ENCODE results near the gene DPYD.

DPYD gene

GRCh38 chr1:97174039-97174704 lies 746.7 kb downstream of the DPYD start:
- DNase-seq, result no peak

- no peak for DNase-seq
Measured at GRCh38 chr1:97170300-97170699, 750.5 kb downstream of the DPYD start.

GRCh38 chr1:97168056-97168455 lies 752.8 kb downstream of the DPYD start:
- no peak for DNase-seq

GRCh38 chr1:97167246-97167645 lies 753.6 kb downstream of the DPYD start:
- no peak for DNase-seq

DNA sequence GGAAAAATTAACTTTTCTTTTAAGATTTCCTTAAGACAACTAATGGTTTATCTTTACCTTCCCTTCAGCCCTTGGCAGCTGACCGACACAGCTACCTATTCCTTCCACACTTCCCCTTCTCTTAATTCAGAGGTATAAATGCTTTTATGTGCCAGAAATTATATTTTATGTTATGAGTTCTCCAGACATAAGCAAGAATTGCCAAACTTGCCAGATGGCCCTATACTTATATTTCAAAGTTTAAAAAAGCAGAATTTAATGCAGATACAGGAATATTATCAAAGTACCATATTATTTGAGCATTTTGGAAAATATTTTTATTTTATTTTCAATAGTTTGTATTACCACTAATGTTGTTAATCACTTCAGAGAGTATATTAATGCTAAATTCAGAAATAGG lies 754.2 kb downstream of the DPYD start:
- DNase-seq, result no peak

GRCh38 chr1:97164276-97164639 lies 756.6 kb downstream of the DPYD start:
- DNase-seq, result no peak

- no peak for DNase-seq
Measured at GRCh38 chr1:97163591-97164275, 757.1 kb downstream of the DPYD start.

DNA sequence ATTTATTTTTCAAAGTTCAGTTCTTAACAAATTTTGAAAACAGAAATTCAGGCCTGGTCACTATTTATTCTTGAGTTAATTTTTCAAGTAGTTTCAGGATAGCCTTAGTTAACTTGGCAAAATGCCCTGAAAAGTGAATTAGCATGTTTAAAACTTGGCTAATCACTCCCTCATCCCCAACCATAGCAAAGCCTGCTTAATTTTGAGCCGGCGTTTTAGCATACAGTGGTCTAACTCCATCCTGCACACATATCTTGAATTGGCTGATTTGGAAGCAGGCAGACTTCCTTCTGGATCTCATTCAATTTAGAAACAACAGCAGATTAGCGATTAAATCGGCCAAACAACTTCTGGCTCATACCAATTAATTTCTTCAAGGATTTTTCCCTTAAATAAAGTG lies 760.0 kb downstream of the DPYD start:
- no peak for DNase-seq

DNA sequence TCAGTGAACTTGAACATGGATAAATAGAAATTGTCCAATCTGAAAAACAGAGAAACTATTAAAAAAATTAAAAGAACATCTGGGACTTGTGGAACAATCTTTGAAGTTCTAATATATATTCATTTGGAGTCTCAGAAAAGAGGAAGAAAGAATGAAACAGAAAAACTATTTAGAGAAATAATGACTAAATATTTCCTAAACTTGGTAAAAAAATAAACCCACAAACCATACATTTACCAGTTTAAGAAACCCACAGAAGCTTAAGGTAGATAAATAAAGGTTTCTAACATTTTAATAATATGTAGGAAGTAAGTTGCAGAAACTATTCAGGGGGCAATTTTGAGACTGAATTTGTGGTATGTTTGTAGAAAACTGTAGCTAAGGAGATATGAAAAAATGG lies 761.5 kb downstream of the DPYD start:
- no peak for DNase-seq

DNA sequence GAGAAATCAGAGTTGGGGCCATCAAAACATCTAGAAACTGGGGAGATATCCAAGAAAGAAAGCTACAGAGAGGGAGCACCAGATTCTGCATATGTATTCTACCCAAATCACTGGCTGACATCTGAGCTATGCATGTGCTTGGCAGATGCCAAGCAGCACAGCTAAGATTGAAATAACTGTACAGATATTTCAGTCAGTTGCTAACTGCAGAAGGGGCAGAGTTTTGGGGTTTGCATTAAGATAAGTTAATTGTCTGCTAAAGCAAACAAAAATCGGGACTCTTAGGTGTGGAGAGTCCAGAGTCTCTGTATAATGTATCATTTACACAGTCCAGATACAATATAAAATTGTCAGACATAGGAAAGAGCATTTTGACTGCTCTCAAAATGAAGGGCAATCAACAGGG lies 762.1 kb downstream of the DPYD start:
- DNase-seq, result no peak

DNA sequence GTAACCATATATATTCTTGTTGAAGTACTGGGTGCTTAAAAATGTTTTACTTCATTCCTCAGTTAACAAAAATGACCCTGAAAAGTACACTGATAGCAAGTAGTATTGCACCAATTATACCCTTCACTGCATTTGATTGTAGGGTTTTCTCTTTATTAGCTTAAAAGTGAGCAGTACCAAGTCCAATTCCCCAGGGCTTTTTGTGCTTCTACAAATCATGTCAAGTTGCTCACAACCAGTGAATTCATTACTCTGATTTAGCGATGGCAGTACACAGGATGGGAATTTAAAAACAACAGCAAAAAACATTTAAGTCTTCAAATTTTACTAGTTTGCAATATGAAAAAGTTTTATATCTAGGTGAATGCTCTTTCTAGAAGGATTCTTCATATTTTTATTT lies 762.8 kb downstream of the DPYD start:
- DNase-seq, result no peak

GRCh38 chr1:97151651-97152050 lies 769.2 kb downstream of the DPYD start:
- DNase-seq, result no peak

- no peak for DNase-seq
Measured at GRCh38 chr1:97145321-97145956, 775.4 kb downstream of the DPYD start.

DNA sequence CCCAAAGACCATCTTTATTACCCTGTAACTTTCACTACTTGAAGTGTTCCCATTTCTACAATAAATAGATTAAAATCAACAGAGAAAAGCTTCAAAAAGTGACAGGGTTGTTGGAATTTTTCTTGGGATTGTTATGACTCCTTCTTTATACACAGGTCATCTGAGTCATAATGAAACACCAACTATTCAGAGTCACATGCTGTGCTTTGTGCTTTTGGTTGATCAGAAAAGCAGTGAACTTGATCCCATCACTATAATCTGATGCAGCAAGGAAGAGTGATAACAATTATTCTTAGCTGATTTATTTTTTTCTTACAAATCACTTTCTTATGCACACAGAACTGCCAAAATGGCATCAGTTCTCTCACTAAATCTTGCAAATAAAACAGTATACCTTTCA lies 776.3 kb downstream of the DPYD start:
- no peak for DNase-seq

DNA sequence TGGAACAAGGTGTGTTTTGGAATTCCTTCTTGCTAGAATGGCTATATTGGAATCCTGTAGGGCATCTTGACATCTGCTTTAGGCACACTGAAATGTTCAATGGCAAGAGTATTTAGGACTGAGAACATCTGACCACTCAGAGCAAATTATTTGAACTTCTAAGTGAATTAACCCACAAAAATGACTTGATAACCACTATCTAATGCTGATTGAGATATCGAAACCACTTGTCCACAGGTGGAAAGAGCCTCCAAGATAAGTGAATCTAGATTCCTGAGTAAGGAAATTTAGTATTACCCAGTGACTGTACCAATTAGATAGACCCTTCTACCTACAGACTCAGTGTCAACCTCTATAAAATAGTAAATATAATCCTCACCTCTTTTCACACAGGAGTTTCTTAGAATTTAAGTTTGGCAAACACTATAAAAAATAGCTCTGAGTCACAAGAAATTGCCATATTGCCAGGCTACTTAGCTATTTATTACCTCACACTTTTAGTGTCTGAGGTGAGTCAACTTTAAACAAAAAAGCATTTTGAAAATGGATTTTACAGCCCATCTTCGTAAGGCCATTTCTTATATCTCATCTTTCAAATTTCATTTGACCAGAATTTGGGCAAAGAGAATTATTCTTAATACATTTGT lies 777.5 kb downstream of the DPYD start:
- DNase-seq, result no peak

DNA sequence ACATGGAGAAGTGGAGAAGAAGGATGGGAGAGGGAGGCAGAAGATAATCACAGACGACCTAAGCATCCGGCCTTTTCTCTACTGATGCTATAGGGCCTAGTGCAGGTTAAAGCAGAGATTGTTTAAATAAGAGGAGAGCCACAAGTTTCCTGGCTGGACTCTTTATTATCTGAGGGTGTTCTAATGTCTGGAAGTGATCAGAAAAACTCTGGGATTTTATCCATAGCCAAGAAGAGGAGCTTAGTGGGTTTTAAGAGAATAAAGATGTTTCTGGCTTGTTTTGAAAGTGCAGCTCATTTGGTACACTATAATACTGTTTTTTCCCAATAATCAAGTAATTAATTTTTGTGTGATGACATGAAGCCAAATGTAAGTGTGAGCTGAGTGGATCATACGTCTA lies 780.2 kb downstream of the DPYD start:
- DNase-seq, result no peak

GRCh38 chr1:97139512-97139911 lies 781.3 kb downstream of the DPYD start:
- no peak for DNase-seq

GRCh38 chr1:97138515-97139032 lies 782.3 kb downstream of the DPYD start:
- no peak for DNase-seq

- DNase-seq, result peak; percentile 2
Measured at GRCh38 chr1:97137862-97138514, 782.8 kb downstream of the DPYD start.

GRCh38 chr1:97136996-97137395 lies 783.8 kb downstream of the DPYD start:
- DNase-seq, result no peak

DNA sequence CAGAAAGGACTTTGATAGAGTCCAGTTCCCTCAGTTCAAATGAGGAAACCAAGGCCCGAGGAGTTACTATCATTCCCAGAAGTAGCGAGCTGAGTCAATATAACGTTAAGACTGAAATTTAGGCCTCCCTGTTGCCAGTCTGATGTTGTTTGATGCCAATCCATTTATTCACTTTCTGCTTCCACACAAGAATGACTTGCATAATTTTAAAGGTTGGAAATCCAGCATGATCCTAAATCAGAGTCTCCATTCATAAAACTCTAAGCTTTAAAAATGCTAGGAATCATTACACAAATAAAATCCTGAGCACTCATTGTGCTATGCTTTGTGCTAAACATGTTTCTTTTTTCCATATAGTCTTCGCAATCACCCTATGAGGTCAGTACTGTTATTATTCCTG lies 784.9 kb downstream of the DPYD start:
- DNase-seq, result no peak

- DNase-seq, result no peak
Measured at GRCh38 chr1:97128426-97128825, 792.4 kb downstream of the DPYD start.

Measured in stimulated activated CD4-positive, alpha-beta T cell treated with anti-CD3 and anti-CD28 coated beads, Interleukin-1b, Interleukin-23, amount 100 ng/mL, for 48 hours (primary cell).